Mammary epithelial cell (primary cell): ENCODE measurements around the gene RACGAP1.

Experiments used
- CTCF ChIP-seq, 2 donors: IDR thresholded peaks in 1 of 2; conservative IDR thresholded peaks in 1 of 2; 2 replicates each; pipeline ENCODE4 v1.5.1; 2011 to 2012; ENCODE audit warnings: inconsistent platforms in 2 of 2, low read length in 2 of 2, mild to moderate bottlenecking in 2 of 2, control low read depth in 1 of 2, low read depth in 1 of 2; ENCODE audit not compliant: insufficient read depth in 1 of 2; ENCODE audit errors: extremely low read depth in 1 of 2
- EZH2 ChIP-seq: IDR thresholded peaks from 2 replicates; pipeline ENCODE4 v1.6.1; 2012; ENCODE audit warnings: low read length, inconsistent platforms, borderline replicate concordance

DNA sequence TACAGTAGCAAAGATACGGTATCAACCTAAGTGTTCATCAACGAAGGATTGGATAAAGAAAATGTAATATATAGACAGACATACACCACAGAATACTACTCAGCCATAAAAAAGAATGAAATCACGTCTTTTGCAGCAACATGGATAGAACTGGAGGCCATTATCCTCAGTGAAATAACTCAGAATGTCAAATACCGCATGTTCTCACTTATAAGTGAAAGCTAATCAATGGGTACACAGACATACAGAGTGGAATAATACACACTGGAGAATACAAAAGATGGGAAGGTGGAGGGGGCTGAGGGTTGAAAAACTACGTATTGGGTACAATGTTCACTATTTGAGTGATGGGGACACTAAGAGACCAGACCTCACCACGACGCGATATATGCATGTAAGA is 1.1 kb downstream of the RACGAP1 start:
- TF ChIP-seq EZH2 = no peak
- TF ChIP-seq CTCF (conservative IDR thresholded peaks at IDR 0.05 in 1 of 2, IDR thresholded peaks at IDR 0.05 in 1 of 2; ENCODE audit: extremely low read depth in 1 of 2, insufficient read depth in 1 of 2, low read depth in 1 of 2, low read length in 2 of 2) = no peak
